Fibroblast of peridontal ligament (primary cell): Measurements from ENCODE around the gene EPN2.

Source experiments
- DNase-seq: peaks from one replicate; pipeline ENCODE4 v3.0.0-alpha.2; 2010; ENCODE audit errors: extremely low read depth

EPN2 gene

DNA sequence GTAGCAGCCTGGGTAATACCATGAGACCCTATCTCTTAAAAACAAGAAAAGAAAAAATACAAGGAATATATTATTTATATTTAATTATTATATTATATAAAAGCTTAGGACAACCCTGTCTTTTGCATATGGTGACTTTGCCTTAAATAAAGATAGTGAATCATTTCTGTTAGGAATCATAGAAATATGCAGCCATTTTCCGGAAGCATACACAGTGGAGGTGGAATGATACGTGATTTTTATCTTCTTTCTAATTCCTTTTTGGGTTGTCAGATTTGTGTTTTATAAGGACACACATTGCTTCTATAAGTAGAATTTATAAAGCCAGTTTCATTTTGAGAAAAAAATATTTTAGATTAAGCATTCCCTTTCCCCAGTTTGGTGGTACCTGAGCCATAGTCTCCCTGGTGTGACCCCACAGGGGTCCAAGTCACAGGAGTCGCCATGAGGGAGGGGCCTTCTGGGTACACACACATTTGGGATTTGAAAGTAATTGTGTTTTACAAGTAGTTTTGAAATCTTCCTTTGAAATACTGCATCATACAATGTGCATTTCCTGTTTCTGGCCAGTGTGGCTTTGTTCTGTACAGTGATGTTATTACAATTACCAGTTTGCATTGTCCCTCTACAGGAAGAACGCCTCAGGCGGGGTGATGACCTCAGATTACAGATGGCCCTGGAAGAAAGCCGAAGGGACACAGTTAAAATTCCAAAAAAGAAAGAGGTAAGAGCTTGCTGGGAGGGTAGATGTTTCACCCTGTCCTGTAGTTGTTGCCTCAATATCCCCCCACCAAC lies 74.5 kb downstream of the EPN2 start:
- DNase-seq = no peak

DNA sequence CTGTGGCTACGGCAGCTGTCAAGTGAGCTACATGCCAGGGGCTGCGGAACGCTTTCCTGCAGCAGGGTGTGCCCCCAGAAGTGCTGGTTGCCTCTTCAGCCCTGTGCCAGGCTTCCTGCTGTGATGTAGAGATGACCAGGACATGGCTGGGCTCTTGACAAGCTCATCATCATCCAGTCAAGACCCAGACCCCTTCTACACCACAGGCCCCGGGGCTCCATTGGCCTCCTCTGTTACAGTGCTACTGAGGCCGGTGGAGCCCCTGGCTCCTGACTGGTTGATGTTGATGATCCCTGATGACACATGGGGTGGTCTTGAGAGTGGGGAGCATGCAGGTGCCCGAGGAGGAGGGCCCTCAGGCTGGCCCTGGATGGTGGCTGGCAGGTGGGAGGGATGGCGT lies 75.2 kb downstream of the EPN2 start:
- no peak for DNase-seq

DNA sequence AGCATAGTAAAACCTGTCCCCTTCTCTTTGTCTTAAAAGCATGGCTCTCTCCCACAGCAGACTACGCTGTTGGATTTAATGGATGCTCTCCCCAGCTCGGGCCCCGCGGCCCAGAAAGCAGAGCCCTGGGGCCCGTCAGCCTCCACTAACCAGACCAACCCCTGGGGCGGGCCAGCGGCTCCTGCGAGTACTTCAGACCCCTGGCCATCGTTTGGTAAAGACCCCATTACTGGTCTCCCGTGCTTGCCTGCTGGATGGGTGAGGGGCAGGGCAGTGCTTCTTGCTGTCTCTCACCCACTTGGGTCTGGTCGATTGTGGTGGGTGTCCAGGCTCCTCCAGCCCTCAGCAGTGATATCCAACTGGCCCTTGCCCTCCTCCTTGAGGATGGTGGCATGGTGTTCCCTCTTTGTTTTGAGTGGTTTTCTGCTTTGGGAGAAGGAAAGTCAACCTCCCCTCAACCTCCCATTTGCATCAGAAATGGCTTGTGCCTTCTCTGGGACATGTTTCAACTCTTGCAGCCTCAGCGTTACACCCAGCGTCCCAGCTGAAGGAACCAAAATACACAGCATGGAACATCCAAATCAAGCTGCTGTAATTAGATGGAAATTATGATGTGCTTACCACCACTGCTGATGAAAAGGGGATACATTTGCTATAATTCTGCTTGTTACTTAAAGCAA lies 76.0 kb downstream of the EPN2 start:
- no peak for DNase-seq

DNA sequence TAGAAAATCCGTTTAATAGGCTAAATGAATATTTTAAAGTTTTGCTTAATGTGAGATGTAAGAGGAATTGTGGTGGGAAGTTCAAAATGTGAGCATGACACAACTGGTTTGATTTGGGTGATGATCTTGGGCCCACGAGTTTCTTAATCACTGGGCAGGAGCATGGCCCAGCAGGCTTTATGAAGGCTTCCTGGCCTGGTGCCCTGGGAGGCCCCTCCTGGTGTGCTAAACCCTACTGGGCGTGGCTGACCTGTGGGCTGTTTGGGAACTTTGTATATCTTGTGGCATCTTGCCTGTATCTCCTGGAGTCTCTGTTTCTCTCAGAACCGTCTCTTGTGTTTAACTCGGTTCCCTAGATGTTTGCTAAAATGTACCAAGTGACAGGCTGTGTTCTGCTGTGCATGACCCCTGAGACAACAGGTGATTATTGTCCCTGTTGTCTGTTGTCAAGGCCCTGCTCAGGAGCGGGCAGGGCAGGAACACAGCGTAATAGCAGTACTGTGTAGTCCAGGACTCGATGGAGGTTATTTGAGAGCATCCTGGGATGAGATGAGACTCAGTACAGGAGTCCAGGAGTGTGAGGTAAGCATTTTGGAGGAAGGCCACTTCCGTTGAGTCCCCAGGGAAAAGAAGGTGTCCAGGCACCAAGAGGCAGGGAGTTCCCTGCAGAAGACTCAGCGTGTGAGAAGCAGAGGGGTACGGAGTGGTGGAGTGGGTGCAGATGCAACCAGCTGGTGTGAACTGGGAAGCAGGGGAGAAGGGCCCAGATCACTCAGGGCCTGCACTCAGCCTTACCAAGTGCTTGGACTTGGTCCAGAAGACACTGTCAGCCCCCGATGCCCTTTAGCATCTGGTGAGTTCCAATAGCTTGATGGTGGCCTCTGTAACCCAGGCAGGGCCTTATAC lies 76.8 kb downstream of the EPN2 start:
- DNase-seq = no peak

DNA sequence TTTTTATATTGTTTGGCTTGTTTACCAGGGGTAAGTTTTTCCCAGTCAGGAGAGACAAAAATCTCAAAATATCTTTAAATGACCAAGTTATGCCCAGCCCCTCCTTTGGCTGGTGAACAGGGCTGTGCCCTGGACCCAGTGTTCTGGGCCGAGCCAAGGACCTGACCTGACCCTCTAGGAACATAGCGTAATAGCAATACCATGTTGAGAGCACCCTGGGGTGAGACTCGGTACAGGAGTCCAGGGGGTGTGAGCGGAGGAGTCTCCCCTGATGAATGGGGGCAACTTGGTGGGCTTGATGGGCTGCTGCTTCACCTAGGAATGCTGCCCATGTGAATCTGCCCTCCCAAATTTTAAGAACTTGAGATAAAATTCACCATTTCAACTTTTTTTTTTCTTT lies 77.9 kb downstream of the EPN2 start:
- no peak for DNase-seq

DNA sequence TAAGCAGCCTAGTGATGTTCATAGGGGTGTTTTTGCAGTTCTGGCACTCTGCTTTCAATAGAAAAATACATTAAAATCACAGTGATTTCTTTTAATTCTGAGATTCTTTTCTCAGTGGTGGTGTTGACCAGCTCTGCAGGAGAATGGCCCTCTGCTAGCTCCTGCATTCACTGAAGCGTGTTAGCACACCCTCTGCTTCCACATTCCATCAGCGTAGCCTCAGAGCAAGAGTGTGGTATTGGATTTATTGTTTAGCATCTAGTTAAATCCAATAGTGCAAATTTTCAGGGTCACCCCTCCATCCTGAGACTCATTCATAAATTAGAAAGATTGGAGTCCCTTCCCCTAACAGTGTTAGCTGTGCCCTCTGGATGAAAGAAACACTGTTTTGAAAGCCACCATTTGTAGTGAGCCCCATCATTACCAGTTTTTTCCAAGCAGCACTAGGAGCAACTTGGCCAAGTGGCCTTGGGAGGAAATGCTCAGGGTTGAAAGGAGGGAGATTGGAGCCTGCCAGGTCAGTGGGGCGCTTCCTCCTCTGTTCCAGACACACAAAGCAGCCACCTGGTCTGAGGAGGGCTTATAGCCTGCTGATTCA lies 79.7 kb downstream of the EPN2 start:
- no peak for DNase-seq

DNA sequence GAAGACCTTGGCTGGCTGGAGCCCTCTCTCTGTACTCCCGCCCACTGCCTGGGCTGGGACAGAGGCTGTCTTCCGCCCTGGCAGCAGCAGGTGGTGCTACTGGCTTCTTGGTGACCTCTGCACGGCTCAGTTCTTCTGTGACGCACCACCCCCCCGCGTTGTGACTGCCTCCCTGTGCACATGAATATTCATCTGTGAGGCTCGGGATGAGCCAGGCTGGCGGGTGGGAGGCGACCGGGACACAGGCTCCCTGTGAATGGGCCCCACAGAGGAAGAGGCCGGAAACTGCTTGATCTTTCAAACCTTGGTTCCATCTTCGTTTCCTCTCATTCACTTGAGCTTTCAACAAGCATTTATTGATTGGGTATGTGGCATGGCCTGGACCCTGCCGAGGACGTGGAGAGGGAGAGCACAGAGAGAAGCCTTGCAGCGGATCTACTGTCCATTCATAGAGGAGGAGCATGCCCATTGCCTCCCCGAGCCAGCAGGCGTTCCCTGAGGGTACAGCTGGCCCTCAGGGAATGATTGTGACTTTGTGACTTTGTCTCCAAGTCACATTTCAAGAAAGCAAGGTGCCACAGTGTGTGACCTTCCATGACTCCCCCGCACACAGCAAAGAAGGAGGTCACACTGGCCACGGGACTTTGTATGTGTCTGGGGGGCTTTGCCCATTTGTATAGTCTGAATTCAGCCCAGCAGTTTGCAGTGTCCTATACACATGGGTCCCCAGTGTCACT lies 80.4 kb downstream of the EPN2 start:
- DNase-seq = no peak

DNA sequence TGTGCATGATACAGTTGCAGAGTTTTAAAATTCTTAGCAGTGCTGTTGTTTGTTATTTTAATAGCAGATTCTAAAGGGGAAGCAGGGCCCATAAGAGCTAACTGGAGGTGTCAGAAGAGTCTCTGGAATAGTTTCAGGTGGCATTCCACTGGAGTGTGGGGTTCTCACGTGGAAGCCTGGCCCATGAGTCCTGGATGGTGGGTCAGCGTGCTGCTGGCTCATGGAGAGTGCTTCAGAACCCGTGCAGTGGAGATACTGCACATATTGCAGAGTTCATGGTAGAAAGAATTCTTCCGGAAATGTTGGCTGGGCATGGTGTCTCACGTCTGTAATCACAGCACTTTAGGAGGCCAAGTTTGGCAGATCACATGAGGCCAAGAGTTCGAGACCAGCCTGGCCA lies 81.4 kb downstream of the EPN2 start:
- DNase-seq = no peak

DNA sequence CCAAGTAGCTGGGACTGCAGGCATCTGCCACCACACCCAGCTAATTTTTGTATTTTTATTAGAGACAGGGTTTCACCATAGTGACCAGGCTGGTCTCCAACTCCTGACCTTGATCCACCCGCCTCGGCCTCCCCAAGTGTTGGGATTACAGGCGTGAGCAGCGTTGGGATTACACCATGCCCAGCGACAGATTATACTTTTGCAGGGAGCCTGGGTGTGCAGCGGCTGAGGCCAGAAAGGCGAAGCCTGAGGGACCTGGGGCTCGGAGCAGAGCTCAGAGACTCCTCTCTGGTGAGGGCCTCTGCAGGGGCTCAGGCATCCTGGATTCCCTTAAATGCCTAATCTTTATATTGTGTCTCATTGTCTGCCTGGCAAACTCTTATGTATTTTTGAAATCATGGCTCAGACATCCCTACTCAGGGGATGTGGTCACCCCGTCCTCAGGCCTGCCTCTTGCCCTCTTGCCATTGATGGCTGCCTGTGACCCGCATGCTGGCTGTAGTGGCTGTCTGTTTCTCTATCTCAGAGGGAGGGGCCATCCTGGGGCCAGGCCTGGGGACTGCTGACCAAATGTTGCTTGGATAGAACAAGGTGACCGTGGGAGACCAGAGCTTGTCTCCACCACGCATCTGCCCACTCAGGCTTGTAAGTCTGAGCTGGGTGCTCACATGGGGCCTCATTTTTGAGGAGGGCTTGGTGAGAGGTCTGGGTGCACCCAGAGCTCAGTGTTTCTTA lies 82.8 kb downstream of the EPN2 start:
- DNase-seq = no peak

DNA sequence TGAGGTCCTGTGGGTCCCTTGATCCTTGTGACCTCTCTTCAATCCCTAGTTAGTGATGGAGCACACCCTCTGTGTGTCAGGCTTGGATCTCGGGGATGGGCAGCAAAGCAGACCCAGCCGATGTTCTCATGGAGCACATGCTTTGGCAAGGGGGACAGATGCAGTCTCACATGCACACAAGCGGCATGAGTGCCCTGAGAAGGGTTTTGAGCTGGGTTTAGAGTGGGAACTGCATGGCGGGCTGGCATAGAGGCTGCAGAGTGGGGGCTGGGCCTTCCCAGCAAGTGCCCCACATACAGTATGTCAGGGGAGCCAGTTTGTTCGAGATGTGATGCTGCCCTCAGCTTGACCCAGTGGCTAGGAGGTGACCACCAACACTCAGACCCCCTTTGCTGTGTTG lies 83.7 kb downstream of the EPN2 start:
- no peak for DNase-seq

DNA sequence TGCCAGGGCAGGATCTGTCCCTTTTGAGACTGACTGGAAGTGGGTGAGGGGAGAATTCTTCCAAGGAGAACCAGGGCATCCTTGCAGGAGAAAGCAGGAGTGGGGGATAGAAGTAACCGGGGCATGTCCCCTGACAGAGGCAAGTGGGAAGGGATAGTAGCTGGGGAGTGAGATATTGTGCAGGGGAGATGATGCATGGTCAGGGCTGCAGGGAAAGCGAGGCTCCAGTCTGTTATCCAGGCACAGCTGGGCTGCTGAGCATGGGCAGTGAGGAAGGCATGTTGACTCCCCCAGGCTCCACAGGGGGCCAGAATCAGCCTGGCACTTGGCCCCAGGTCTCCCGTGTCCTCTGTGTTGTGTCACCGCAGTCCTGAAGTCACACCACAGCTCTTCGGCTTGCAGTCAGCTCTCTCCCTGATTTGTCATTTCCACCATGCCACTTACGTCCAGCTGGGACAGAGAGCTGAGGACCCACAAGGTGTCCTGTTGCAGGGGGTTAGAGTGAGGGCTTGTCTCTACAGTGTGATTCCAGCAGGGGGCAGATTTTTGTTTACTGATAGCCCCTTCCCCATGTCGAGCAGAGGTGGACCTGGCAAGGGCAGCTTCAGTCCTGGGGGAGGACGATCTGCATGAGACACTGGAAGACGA lies 84.4 kb downstream of the EPN2 start:
- DNase-seq = no peak

DNA sequence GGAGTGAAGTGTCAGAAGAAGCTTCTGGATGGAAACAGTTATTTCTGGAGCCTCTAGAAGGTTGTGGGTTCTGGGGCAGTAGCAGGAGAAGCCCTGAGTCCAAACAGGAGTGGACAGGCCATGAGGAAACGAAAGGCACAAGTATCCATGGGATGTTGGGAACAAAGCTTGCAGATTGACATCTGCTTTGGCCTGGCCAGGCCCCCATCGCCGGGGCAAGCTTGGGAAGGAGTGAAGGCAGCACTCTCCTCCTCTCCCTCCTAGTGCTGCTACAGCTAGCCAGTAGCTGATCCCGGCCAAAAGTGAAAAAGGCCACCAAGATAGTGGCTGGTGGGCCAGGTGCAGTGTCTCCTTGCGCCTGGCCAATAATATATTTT lies 85.0 kb downstream of the EPN2 start:
- no peak for DNase-seq

DNA sequence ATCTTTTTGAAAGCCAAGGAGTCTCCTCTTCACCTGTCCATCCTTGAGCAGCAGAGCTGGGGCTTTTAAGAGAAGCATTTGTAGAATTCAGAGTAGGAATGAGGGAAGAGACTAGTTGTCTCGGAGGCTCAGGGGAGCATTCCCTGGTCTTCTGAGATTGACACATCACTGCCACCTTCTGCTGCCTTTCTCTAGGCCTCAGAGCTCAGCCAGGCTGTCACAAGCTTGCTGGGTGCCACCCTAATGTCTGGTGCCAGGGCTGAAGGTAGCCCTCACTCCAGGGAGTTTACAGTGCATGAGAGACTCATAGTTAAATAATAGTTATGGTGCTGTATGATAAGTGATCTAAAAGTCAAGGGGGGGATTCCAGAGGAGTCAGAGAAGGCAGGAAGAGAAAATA lies 85.7 kb downstream of the EPN2 start:
- DNase-seq = no peak

DNA sequence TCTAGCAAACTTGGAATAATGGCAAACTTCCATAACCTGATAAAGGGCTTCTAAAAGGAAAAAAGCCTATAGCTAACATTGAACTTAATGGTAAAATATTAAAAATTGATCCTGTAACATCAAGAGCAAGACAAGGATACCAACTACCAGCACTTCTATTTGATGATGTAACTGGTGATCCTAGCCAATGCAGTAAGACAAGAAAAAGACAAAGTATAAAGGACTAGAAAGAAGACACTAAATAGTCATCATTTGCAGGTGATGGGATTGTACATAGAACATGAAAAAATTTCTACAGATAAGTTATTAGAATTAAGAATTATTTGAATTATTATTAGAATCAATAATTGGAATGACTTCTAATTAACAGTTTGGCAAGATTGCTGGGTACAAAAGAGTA lies 88.4 kb downstream of the EPN2 start:
- no peak for DNase-seq

DNA sequence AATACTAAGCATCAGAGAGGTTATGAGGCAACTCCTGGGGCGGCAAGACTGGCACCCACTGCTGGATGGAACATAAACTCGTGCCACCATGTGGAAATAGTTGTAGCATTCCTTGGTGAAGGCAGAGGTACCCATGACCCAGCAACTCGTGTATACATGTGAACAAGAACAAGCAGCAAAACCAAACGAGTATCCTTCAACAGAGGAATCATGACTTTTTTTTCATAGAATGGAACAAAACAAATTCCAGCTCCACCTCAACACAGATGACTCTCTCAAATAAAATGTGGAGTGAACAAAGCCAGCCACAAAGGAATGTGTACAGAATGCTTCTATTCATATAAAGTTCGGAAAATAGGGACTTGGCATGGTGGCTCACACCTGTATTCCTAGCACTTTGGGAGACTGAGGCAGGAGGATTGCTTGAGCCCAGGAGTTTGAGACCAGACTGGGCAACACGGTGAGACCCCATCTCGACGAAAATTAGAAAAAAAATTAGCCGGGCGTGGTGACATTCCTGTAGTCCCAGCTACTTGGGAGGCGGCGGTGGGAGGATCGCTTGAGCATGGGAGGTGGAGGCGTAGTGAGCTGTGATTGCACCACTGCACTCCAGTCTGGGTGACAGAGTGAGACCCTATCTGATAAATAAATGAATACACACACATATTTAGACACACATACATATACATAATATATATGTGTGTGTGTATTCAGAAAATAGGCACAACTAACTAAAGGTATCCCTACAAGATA lies 90.0 kb downstream of the EPN2 start:
- peak; percentile 71 for DNase-seq

DNA sequence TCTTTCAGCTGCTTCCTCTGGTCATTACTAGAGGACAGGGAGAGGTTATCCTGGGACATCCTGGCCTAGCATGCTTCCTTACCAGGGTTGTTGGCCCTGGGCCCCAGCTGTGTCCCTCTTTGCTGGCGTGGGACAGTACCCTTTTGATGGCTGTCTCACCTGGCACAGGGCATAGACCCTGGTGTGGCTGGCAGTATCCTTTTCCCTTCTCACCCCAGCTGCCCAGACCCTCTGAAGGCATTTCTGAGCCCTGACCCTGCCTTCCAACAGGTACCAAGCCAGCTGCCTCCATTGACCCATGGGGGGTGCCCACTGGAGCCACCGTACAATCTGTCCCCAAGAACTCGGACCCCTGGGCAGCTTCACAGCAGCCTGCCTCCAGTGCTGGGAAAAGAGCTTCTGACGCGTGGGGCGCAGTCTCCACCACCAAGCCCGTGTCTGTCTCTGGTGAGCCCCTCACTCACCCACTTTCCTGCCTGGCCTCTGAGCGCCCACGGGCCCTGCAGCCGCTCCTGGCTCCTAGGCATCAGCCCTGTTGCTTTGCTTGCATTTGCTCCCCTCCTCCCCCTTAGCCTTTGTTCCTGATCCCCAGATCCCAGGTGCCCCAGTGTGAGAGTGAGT lies 91.4 kb downstream of the EPN2 start:
- DNase-seq = no peak

DNA sequence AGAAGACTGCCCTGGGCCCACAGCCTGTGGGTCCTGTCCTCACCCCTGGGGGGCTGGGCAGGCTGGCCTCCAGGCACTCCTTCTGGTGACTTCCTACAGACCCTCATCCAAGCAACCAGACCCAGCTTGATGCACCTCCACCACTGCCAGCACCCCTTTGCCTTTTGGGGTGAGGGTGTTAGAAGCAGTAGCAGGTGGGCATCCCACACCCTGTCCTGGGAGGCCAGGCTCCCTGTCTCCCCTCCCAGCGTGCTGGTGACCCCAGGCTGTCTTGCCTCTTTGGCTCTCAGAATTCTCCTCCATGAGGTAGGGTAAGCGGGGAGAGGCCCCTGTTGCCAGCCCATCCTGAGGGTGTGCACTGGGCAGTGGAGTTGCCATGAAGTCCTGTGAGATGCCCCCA lies 92.0 kb downstream of the EPN2 start:
- no peak for DNase-seq

DNA sequence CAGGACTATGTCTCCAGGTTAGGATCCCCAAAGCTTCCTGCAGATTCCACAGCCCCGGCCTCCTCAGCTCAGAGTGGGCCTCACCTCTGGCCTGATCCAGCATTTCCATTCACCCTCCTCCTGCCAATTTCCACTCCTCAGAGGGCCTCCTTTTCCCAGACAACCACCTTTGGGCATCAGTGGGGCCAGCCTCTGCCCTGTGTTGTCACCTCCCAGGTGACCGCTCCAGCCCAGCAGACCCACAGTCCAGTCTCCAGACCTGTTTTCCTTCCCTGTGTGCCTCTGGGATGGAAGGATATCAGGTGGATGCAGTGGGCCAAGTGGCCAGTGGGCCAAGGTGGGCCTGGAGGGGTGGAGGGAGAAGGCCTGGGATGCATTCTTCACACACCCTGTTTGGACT lies 92.7 kb downstream of the EPN2 start:
- no peak for DNase-seq

DNA sequence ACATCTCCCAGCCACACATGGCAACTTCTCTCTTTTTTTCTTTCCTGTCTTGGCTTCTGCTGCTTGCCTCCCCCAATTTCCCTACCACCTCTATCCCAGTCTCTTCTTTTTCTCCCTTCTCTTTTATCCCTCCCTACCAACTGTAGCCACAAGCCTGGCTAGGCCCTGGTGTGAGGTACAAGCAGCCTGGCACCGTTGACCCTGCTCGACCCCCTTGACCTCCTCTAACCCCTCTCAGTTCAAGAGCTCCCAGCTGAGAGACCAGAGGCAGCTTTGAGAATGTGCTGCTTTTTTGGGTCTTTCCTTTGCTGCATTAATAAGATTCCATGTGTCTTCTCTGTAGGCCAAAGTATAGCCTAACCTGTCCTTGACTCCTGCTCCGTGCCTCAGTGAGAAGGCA lies 93.1 kb downstream of the EPN2 start:
- DNase-seq = no peak
